Measurements from ENCODE around the gene TMPRSS9. TPM values are rescaled to one million over a fixed set of nuclear protein-coding genes. Genes with fewer than 3 reads are reported as not detected.

TMPRSS9 gene
- total and polyA plus RNA-seq, 2 of the 13 experiments (the other 11 are each of a cell fraction or from before 2014, with no cell fraction given), result 2.5 to 5.2 TPM

GRCh38 chr19:2323707-2324106 lies 36.4 kb upstream of the TMPRSS9 start:
- peaks cover 20% of the 10 kb centered on the region for H3K4me1 ChIP-seq (ENCODE audit: insufficient read depth, low read length)
- ChIA-PET POLR2A (no interaction called here), CTCF (ENCODE audit: low intra/inter-chr PET ratio, low total read pairs) (no interaction called here)
- WGBS (ENCODE audit: low lambda C conversion rate), result 91% methylated on average over 19 of the region's 19 CpGs
- H3K36me3 ChIP-seq (replicated peaks in 1 of 2; ENCODE audit: control insufficient read depth in 1 of 2, insufficient read depth in 2 of 2, low read length in 2 of 2), result peaks cover 7 to 36% of the 10 kb centered on the region in 2 experiments; a peak in 4 of 5 replicates
- peaks cover 18% of the 10 kb centered on the region for H3K79me2 ChIP-seq (ENCODE audit: insufficient read depth, low read length)
- no peaks in the 10 kb centered on the region for H3K9me3 ChIP-seq (ENCODE audit: low read length)
- intact Hi-C loops (cut with micrococcal nuclease; ENCODE audit: unreplicated experiment) (no loop called here), in situ Hi-C loops (cut with HindIII; ENCODE audit: extremely low pct_ligation_motif_present, low pct_unique_long_range_greater_than_20kb) (no loop called here)
- FAIRE-seq (no peak), ATAC-seq (no peak), DNase-seq (ENCODE audit: low spot score) (no peak)
- H2AFZ ChIP-seq (ENCODE audit: low read length), result no peak overlapping the region
- no peaks in the 10 kb centered on the region; a peak in 1 of 5 replicates for H3K27me3 ChIP-seq (ENCODE audit: control insufficient read depth in 1 of 2, insufficient read depth in 2 of 2, low read length in 2 of 2)
- no peak overlapping the region for H3K27ac ChIP-seq (ENCODE audit: extremely low read length, insufficient read depth, low read length)
- no peak overlapping the region for H3K4me2 ChIP-seq (ENCODE audit: low read depth, low read length)
- H4K20me1 ChIP-seq (ENCODE audit: insufficient read depth, low read length), result no peaks in the 10 kb centered on the region
- H3K4me3 ChIP-seq (replicated peaks in 1 of 3; ENCODE audit: insufficient read depth in 1 of 3, low read depth in 2 of 3, low read length in 3 of 3), result no peak overlapping the region
- BruUV-seq (replicated peaks), result no TSS peak
- TF ChIP-seq ZNF773 (CRISPR knock-in tag; IDR thresholded peaks at IDR 0.05; ENCODE audit: borderline replicate concordance), result no peak
- no peak for TF ChIP-seq NR3C1 (CRISPR knock-in tag; IDR thresholded peaks at IDR 0.05)
- no peak for TF ChIP-seq ZGPAT (CRISPR knock-in tag; IDR thresholded peaks at IDR 0.05)
- no peak for TF ChIP-seq REST (IDR thresholded peaks at IDR 0.05; ENCODE audit: borderline replicate concordance in 1 of 2, low read depth in 1 of 2, low read length in 2 of 2)
- TF ChIP-seq ZNF572 (CRISPR knock-in tag; IDR thresholded peaks at IDR 0.05), result no peak
- no peak for TF ChIP-seq BHLHE40 (IDR thresholded peaks at IDR 0.05; ENCODE audit: low read length)
- no peak for TF ChIP-seq ZNF225 (CRISPR knock-in tag; IDR thresholded peaks at IDR 0.05)
- TF ChIP-seq ATF3 (CRISPR knock-in tag; IDR thresholded peaks at IDR 0.05), result no peak
- no peak for TF ChIP-seq ZBTB33 (CRISPR knock-in tag; IDR thresholded peaks at IDR 0.05)
- no peak overlapping the region for H3K9ac ChIP-seq (ENCODE audit: insufficient read depth, low read depth, low read length)
